Measurements from ENCODE around the gene MAP1LC3B.
A peak's percentile ranks its signal among the peaks of the same experiment; 100 is the strongest.

The MAP1LC3B gene

GRCh38 chr16:87392821-87393679, 914 bp downstream of the MAP1LC3B start:
- Histone ChIP-seq H3K79me1 (ENCODE audit: low read depth, low read length) (peaks cover 2% of the 10 kb centered on the region), H3K4me3 (ENCODE audit: low read length in 2 of 2) (peak overlapping the region; percentile 57 to 99), H3K18ac (ENCODE audit: low read length) (no peak overlapping the region), H3K9me3 (replicated peaks in 1 of 2; ENCODE audit: control insufficient read depth in 2 of 2, insufficient read depth in 1 of 2, low read depth in 1 of 2, low read length in 2 of 2) (no peaks in the 10 kb centered on the region), H3K4ac (ENCODE audit: low read length) (no peak overlapping the region), H3K14ac (ENCODE audit: low read length) (no peak overlapping the region), H2BK5ac (ENCODE audit: low read length) (no peak overlapping the region), H3K4me1 (ENCODE audit: control insufficient read depth in 2 of 2, insufficient read depth in 1 of 2, low read depth in 1 of 2, low read length in 2 of 2) (peaks cover 8% of the 10 kb centered on the region in 2 donors), H3K9ac (ENCODE audit: low read depth, low read length, poor library complexity) (peak overlapping the region; percentile 92), H2AK5ac (ENCODE audit: low read depth, low read length) (no peak overlapping the region), H3K4me2 (ENCODE audit: insufficient read depth, low read length, poor library complexity, severe bottlenecking) (peak overlapping the region; percentile 96), H2BK12ac (ENCODE audit: low read length) (no peak overlapping the region), H3K27ac (replicated peaks; ENCODE audit: low read length) (no peak overlapping the region), H4K91ac (ENCODE audit: low read depth, low read length, poor library complexity) (no peak overlapping the region), H2AFZ (ENCODE audit: low read length) (peak overlapping the region; percentile 43), H4K8ac (ENCODE audit: low read depth, low read length) (no peak overlapping the region), H3K23ac (ENCODE audit: low read depth, low read length, poor library complexity) (no peak overlapping the region), H2BK15ac (ENCODE audit: low read length) (no peak overlapping the region), H2BK120ac (ENCODE audit: low read depth, low read length) (no peak overlapping the region), H3K27me3 (ENCODE audit: control insufficient read depth in 3 of 3, insufficient read depth in 3 of 3, low read depth in 1 of 3, low read length in 3 of 3) (no peaks in the 10 kb centered on the region), H3K36me3 (replicated peaks in 1 of 2; ENCODE audit: control insufficient read depth in 2 of 2, insufficient read depth in 2 of 2, low read length in 2 of 2) (no peaks in the 10 kb centered on the region)
- WGBS, 2 donors (ENCODE audit: extremely low coverage in 2 of 2, insufficient read length in 2 of 2, insufficient replicate concordance in 1 of 2), result no CpG with 5 or more reads among the region's 53 CpGs
- peak; percentile 21 for DNase-seq (ENCODE audit: low spot score)

GRCh38 chr16:87393680-87394055, 1.5 kb downstream of the MAP1LC3B start:
- Histone ChIP-seq H2BK120ac (ENCODE audit: low read depth, low read length) (no peak overlapping the region), H3K9me3 (replicated peaks in 1 of 2; ENCODE audit: control insufficient read depth in 2 of 2, insufficient read depth in 1 of 2, low read depth in 1 of 2, low read length in 2 of 2) (no peaks in the 10 kb centered on the region), H3K4me2 (ENCODE audit: insufficient read depth, low read length, poor library complexity, severe bottlenecking) (peak overlapping the region; percentile 24), H2BK15ac (ENCODE audit: low read length) (no peak overlapping the region), H4K91ac (ENCODE audit: low read depth, low read length, poor library complexity) (no peak overlapping the region), H3K14ac (ENCODE audit: low read length) (no peak overlapping the region), H3K9ac (ENCODE audit: low read depth, low read length, poor library complexity) (no peak overlapping the region), H3K23ac (ENCODE audit: low read depth, low read length, poor library complexity) (no peak overlapping the region), H2AK5ac (ENCODE audit: low read depth, low read length) (no peak overlapping the region), H3K27ac (replicated peaks; ENCODE audit: low read length) (no peak overlapping the region), H3K4me1 (ENCODE audit: control insufficient read depth in 2 of 2, insufficient read depth in 1 of 2, low read depth in 1 of 2, low read length in 2 of 2) (peaks cover 4 to 6% of the 10 kb centered on the region in 2 donors), H2BK12ac (ENCODE audit: low read length) (no peak overlapping the region), H3K18ac (ENCODE audit: low read length) (no peak overlapping the region), H3K27me3 (ENCODE audit: control insufficient read depth in 3 of 3, insufficient read depth in 3 of 3, low read depth in 1 of 3, low read length in 3 of 3) (no peaks in the 10 kb centered on the region), H2BK5ac (ENCODE audit: low read length) (no peak overlapping the region), H3K4ac (ENCODE audit: low read length) (no peak overlapping the region), H2AFZ (ENCODE audit: low read length) (no peak overlapping the region), H3K4me3 (ENCODE audit: low read length in 2 of 2) (peak overlapping the region in 1 of 2 donors; percentile 57), H4K8ac (ENCODE audit: low read depth, low read length) (no peak overlapping the region), H3K79me1 (ENCODE audit: low read depth, low read length) (peaks cover 2% of the 10 kb centered on the region), H3K36me3 (replicated peaks in 1 of 2; ENCODE audit: control insufficient read depth in 2 of 2, insufficient read depth in 2 of 2, low read length in 2 of 2) (peaks cover 0 to 4% of the 10 kb centered on the region in 2 donors)
- no peak for DNase-seq (ENCODE audit: low spot score)
- no CpG with 5 or more reads among the region's 6 CpGs for WGBS, 2 donors (ENCODE audit: extremely low coverage in 2 of 2, insufficient read length in 2 of 2, insufficient replicate concordance in 1 of 2)

GRCh38 chr16:87395181-87395842, 3.2 kb downstream of the MAP1LC3B start:
- H3K79me1 ChIP-seq (ENCODE audit: low read depth, low read length), result peaks cover 2% of the 10 kb centered on the region
- H3K4ac ChIP-seq (ENCODE audit: low read length), result no peak overlapping the region
- peaks cover 3 to 6% of the 10 kb centered on the region in 2 donors for H3K4me1 ChIP-seq (ENCODE audit: control insufficient read depth in 2 of 2, insufficient read depth in 1 of 2, low read depth in 1 of 2, low read length in 2 of 2)
- no peak overlapping the region for H3K14ac ChIP-seq (ENCODE audit: low read length)
- H2BK15ac ChIP-seq (ENCODE audit: low read length), result no peak overlapping the region
- no peaks in the 10 kb centered on the region for H3K27me3 ChIP-seq (ENCODE audit: control insufficient read depth in 3 of 3, insufficient read depth in 3 of 3, low read depth in 1 of 3, low read length in 3 of 3)
- no peak overlapping the region for H2BK5ac ChIP-seq (ENCODE audit: low read length)
- no peak overlapping the region for H2BK12ac ChIP-seq (ENCODE audit: low read length)
- H3K4me2 ChIP-seq (ENCODE audit: insufficient read depth, low read length, poor library complexity, severe bottlenecking), result no peak overlapping the region
- H3K36me3 ChIP-seq (replicated peaks in 1 of 2; ENCODE audit: control insufficient read depth in 2 of 2, insufficient read depth in 2 of 2, low read length in 2 of 2), result peaks cover 4 to 15% of the 10 kb centered on the region in 2 donors
- H2AFZ ChIP-seq (ENCODE audit: low read length), result no peak overlapping the region
- DNase-seq (ENCODE audit: low spot score), result no peak
- H3K27ac ChIP-seq (replicated peaks; ENCODE audit: low read length), result no peak overlapping the region
- H3K9me3 ChIP-seq (replicated peaks in 1 of 2; ENCODE audit: control insufficient read depth in 2 of 2, insufficient read depth in 1 of 2, low read depth in 1 of 2, low read length in 2 of 2), result no peaks in the 10 kb centered on the region
- no peak overlapping the region for H3K18ac ChIP-seq (ENCODE audit: low read length)
- H2AK5ac ChIP-seq (ENCODE audit: low read depth, low read length), result no peak overlapping the region
- no peak overlapping the region for H2BK120ac ChIP-seq (ENCODE audit: low read depth, low read length)
- H3K23ac ChIP-seq (ENCODE audit: low read depth, low read length, poor library complexity), result no peak overlapping the region
- H3K4me3 ChIP-seq (ENCODE audit: low read length in 2 of 2), result no peak overlapping the region
- H4K91ac ChIP-seq (ENCODE audit: low read depth, low read length, poor library complexity), result no peak overlapping the region
- WGBS, 2 donors (ENCODE audit: extremely low coverage in 2 of 2, insufficient read length in 2 of 2, insufficient replicate concordance in 1 of 2), result no CpG with 5 or more reads among the region's 7 CpGs
- H3K9ac ChIP-seq (ENCODE audit: low read depth, low read length, poor library complexity), result no peak overlapping the region
- H4K8ac ChIP-seq (ENCODE audit: low read depth, low read length), result no peak overlapping the region
